CD14-positive monocyte (primary cell): Measurements from ENCODE around the gene RNFT2. TPM values are rescaled to one million over a fixed set of nuclear protein-coding genes. Genes with fewer than 3 reads are reported as not detected.

Experiments used
- DNase-seq, 3 donors: peaks; one replicate each; pipeline ENCODE4 v3.0.0-alpha.2; 2011 to 2022
- H2AFZ ChIP-seq: 2 replicates; pipeline ENCODE4 v1.6.0; 2012; ENCODE audit warnings: mild to moderate bottlenecking, low read depth, low read length, inconsistent platforms; ENCODE audit not compliant: insufficient read depth, poor library complexity, severe bottlenecking
- H3K27ac ChIP-seq, 2 donors: 1 replicate in 1 of 2; 2 replicates in 1 of 2; pipeline ENCODE4 v1.5.1; 2012 to 2013; ENCODE audit warnings: low read length in 2 of 2, control low read depth in 1 of 2, inconsistent platforms in 1 of 2, low read depth in 1 of 2, mild to moderate bottlenecking in 1 of 2
- H3K27me3 ChIP-seq, 2 donors: one replicate each; pipeline versions ENCODE4 v1.6.0 to v1.6.1; 2011 to 2013; ENCODE audit warnings: low read length in 2 of 2; ENCODE audit not compliant: control insufficient read depth in 2 of 2, insufficient read depth in 2 of 2
- H3K36me3 ChIP-seq, 2 donors: replicated peaks in 1 of 2; 1 replicate in 1 of 2; 2 replicates in 1 of 2; pipeline versions ENCODE4 v1.5.1 to v1.6.1; 2012 to 2013; ENCODE audit warnings: low read length in 2 of 2, control low read depth in 1 of 2, inconsistent platforms in 1 of 2, mild to moderate bottlenecking in 1 of 2; ENCODE audit not compliant: insufficient read depth in 2 of 2, control insufficient read depth in 1 of 2
- H3K4me1 ChIP-seq, 2 donors: 1 replicate in 1 of 2; 2 replicates in 1 of 2; pipeline versions ENCODE4 v1.5.1 to v1.6.1; 2012 to 2013; ENCODE audit warnings: low read length in 2 of 2, control low read depth in 1 of 2, inconsistent platforms in 1 of 2, mild to moderate bottlenecking in 1 of 2, moderate library complexity in 1 of 2; ENCODE audit not compliant: insufficient read depth in 2 of 2, control insufficient read depth in 1 of 2
- H3K4me2 ChIP-seq: replicated peaks from 2 replicates; pipeline ENCODE3; 2012; ENCODE audit warnings: low read length, moderate library complexity, mild to moderate bottlenecking; ENCODE audit not compliant: poor library complexity, severe bottlenecking; ENCODE audit errors: extremely low read depth
- H3K4me3 ChIP-seq, 3 experiments: fragments of 200-600 bp in 1 of 3; sonication (generic) in 1 of 3; replicated peaks in 1 of 3; 1 replicate in 2 of 3; 2 replicates in 1 of 3; pipeline ENCODE4 v1.5.1; 2011 to 2013; ENCODE audit warnings: low read length in 3 of 3, mild to moderate bottlenecking in 3 of 3, control low read depth in 2 of 3, low read depth in 2 of 3, inconsistent platforms in 1 of 3, moderate library complexity in 1 of 3
- H3K79me2 ChIP-seq: 2 replicates; pipeline ENCODE4 v1.6.0; 2012; ENCODE audit warnings: mild to moderate bottlenecking, control low read depth, inconsistent platforms, low read length, moderate library complexity; ENCODE audit not compliant: insufficient read depth
- H3K9ac ChIP-seq: 2 replicates; pipeline ENCODE4 v1.6.0; 2017; ENCODE audit warnings: low read length, mild to moderate bottlenecking; ENCODE audit not compliant: insufficient read depth, poor library complexity, severe bottlenecking
- H3K9me3 ChIP-seq, 2 donors: replicated peaks in 1 of 2; 1 replicate in 1 of 2; 2 replicates in 1 of 2; pipeline versions ENCODE4 v1.5.1 to v1.6.1; 2012 to 2013; ENCODE audit warnings: low read length in 2 of 2, control low read depth in 1 of 2; ENCODE audit not compliant: control insufficient read depth in 1 of 2, insufficient read depth in 1 of 2
- H4K20me1 ChIP-seq: 2 replicates; pipeline ENCODE4 v1.6.0; 2012; ENCODE audit warnings: mild to moderate bottlenecking, low read length, control low read depth, moderate library complexity; ENCODE audit not compliant: insufficient read depth
- H3K27ac Mint-ChIP-seq, 7 donors: one replicate each; pipeline ENCODE4 v1.8.0; 2020; ENCODE audit warnings: mild to moderate bottlenecking in 7 of 7, mixed read lengths in 7 of 7, moderate library complexity in 6 of 7, inconsistent platforms in 2 of 7
- H3K27me3 Mint-ChIP-seq, 3 donors: one replicate each; pipeline ENCODE4 v1.8.0; 2021 to 2022; ENCODE audit warnings: low read depth in 3 of 3, mild to moderate bottlenecking in 3 of 3, mixed read lengths in 3 of 3, moderate library complexity in 3 of 3, inconsistent platforms in 1 of 3
- H3K36me3 Mint-ChIP-seq, 2 donors: one replicate each; pipeline ENCODE4 v1.8.0; 2020; ENCODE audit warnings: mixed read lengths in 2 of 2, inconsistent platforms in 1 of 2, mild to moderate bottlenecking in 1 of 2
- H3K4me1 Mint-ChIP-seq: one replicate; pipeline ENCODE4 v1.8.0; 2020; ENCODE audit warnings: mild to moderate bottlenecking, mixed read lengths
- H3K4me3 Mint-ChIP-seq, 2 donors: one replicate each; pipeline ENCODE4 v1.8.0; 2020; ENCODE audit warnings: mild to moderate bottlenecking in 2 of 2, mixed read lengths in 2 of 2, moderate library complexity in 1 of 2
- H3K9me3 Mint-ChIP-seq, 7 donors: one replicate each; pipeline ENCODE4 v1.8.0; 2020 to 2022; ENCODE audit warnings: mixed read lengths in 7 of 7, mild to moderate bottlenecking in 6 of 7, moderate library complexity in 6 of 7, inconsistent platforms in 2 of 7
- WGBS: methylation state at CpG from one replicate; pipeline ENCODE4 v1.1.5; 2013; ENCODE audit warnings: missing lambda C conversion rate; ENCODE audit not compliant: insufficient coverage; 5-methylcytosine and 5-hydroxymethylcytosine counted together
- intact Hi-C, 2 donors: fragments of 100-400 bp; cut with micrococcal nuclease; formaldehyde crosslinking; loops; one replicate each; pipeline versions ENCODE4 v1.15.0 to v1.15.1; 2023
- polyA plus RNA-seq, 3 donors: library from polyadenylated mRNA; depleted of rRNA in 1 of 3; unstranded in 2 of 3; stranded (reverse) in 1 of 3; fragments of 300-500 nt in 2 of 3; fragments of >200 nt in 1 of 3; fragmentation: Illumina TruSeq in 2 of 3; gene quantifications; 1 replicate in 2 of 3; 2 replicates in 1 of 3; pipeline ENCODE4 v1.2.3, GENCODE V29; 2012 to 2021
- TF ChIP-seq, protein P1 (sequence below): fragments of 200-600 bp; IDR thresholded peaks from one replicate; pipeline ENCODE4 v1.8.0; 2022; ENCODE audit warnings: antibody characterized with exemption, mild to moderate bottlenecking

The RNFT2 gene
- polyA plus RNA-seq, 3 donors, result 0.05 TPM; not detected in 2

DNA sequence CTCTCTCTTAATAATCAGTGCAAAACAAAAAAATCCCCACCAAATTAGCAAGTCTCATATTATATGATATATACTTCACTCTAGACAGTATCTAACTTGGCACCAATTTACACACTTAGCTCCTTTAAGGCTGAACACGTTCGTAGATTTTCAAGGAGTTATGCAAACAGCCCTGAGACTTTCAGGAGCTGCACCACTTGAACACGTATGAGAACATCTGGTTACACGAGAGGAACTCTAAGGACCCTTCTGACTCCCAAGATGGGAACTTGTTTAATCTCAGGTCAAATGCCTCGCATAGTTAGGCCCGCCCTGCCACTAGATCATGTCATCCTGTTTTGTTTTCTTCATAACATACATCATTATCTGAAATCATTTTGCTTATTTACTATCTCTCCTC, 10.2 kb upstream of the RNFT2 start:
- H3K4me1 Mint-ChIP-seq, result no peaks in the 10 kb centered on the region
- Histone ChIP-seq H3K9me3 (no peaks in the 10 kb centered on the region), H3K4me3 (no peak overlapping the region), H2AFZ (no peak overlapping the region), H3K36me3 (peaks cover 10 to 47% of the 10 kb centered on the region in 2 donors), H3K9ac (no peak overlapping the region), H3K4me1 (no peaks in the 10 kb centered on the region), H3K27ac (no peak overlapping the region), H3K79me2 (peaks cover 38% of the 10 kb centered on the region), H4K20me1 (peaks cover 71% of the 10 kb centered on the region), H3K4me2 (no peak overlapping the region), H3K27me3 (no peaks in the 10 kb centered on the region)
- H3K27me3 Mint-ChIP-seq, result no peaks in the 10 kb centered on the region
- H3K36me3 Mint-ChIP-seq, result peaks cover 16 to 18% of the 10 kb centered on the region in 2 donors
- no peak for DNase-seq
- H3K27ac Mint-ChIP-seq, result no peak overlapping the region
- TF ChIP-seq, protein P1, sequence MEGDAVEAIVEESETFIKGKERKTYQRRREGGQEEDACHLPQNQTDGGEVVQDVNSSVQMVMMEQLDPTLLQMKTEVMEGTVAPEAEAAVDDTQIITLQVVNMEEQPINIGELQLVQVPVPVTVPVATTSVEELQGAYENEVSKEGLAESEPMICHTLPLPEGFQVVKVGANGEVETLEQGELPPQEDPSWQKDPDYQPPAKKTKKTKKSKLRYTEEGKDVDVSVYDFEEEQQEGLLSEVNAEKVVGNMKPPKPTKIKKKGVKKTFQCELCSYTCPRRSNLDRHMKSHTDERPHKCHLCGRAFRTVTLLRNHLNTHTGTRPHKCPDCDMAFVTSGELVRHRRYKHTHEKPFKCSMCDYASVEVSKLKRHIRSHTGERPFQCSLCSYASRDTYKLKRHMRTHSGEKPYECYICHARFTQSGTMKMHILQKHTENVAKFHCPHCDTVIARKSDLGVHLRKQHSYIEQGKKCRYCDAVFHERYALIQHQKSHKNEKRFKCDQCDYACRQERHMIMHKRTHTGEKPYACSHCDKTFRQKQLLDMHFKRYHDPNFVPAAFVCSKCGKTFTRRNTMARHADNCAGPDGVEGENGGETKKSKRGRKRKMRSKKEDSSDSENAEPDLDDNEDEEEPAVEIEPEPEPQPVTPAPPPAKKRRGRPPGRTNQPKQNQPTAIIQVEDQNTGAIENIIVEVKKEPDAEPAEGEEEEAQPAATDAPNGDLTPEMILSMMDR, result no peak
- intact Hi-C loops, result no loop called here
- WGBS, result 71% methylated on average over 4 of the region's 6 CpGs
- H3K4me3 Mint-ChIP-seq, result no peak overlapping the region
- no peaks in the 10 kb centered on the region for H3K9me3 Mint-ChIP-seq

GRCh38 chr12:116731801-116732200, 6.3 kb upstream of the RNFT2 start:
- Mint-ChIP-seq H3K27me3 (peaks cover 0 to 2% (median 0%) of the 10 kb centered on the region in 3 donors), H3K27ac (no peak overlapping the region), H3K36me3 (peaks cover 28 to 38% of the 10 kb centered on the region in 2 donors), H3K4me3 (no peak overlapping the region), H3K9me3 (no peaks in the 10 kb centered on the region), H3K4me1 (peaks cover 8% of the 10 kb centered on the region)
- no peak overlapping the region for H3K27ac ChIP-seq
- H3K4me3 ChIP-seq, result no peak overlapping the region
- peaks cover 59% of the 10 kb centered on the region for H4K20me1 ChIP-seq
- TF ChIP-seq, protein P1, result no peak
- intact Hi-C loops, result no loop called here
- no peak overlapping the region for H2AFZ ChIP-seq
- DNase-seq, result no peak
- H3K79me2 ChIP-seq, result peaks cover 56% of the 10 kb centered on the region
- H3K4me1 ChIP-seq, result peaks cover 4 to 9% of the 10 kb centered on the region in 2 donors
- H3K9ac ChIP-seq, result no peak overlapping the region
- WGBS, result 100% methylated on average over 3 of the region's 3 CpGs
- H3K9me3 ChIP-seq, result no peaks in the 10 kb centered on the region
- peaks cover 22 to 60% of the 10 kb centered on the region in 2 donors for H3K36me3 ChIP-seq
- H3K4me2 ChIP-seq, result no peak overlapping the region
- H3K27me3 ChIP-seq, result no peaks in the 10 kb centered on the region
